Activated CD4-positive, alpha-beta T cell treated with anti-CD3 and anti-CD28 coated beads, Interleukin-2, amount 50 U/mL, for 24 hours (primary cell): Measurements from ENCODE around the gene STK17A.
"Not testable (repeated sequence)": the region's sequence is repeated elsewhere in the genome, so short reads cannot be mapped to it uniquely, and the experiment has no call there.

Source experiments
- DNase-seq, 2 donors: peaks; one replicate each; pipeline ENCODE4 v3.0.0-alpha.2; 2020; ENCODE audit warnings: low read depth in 1 of 2, low spot score in 1 of 2

Gene STK17A

GRCh38 chr7:43568529-43568928 is 14.4 kb upstream of the STK17A start:
- no peak for DNase-seq

- no peak for DNase-seq
Observed at GRCh38 chr7:43569424-43569823, 13.5 kb upstream of the STK17A start.

DNA sequence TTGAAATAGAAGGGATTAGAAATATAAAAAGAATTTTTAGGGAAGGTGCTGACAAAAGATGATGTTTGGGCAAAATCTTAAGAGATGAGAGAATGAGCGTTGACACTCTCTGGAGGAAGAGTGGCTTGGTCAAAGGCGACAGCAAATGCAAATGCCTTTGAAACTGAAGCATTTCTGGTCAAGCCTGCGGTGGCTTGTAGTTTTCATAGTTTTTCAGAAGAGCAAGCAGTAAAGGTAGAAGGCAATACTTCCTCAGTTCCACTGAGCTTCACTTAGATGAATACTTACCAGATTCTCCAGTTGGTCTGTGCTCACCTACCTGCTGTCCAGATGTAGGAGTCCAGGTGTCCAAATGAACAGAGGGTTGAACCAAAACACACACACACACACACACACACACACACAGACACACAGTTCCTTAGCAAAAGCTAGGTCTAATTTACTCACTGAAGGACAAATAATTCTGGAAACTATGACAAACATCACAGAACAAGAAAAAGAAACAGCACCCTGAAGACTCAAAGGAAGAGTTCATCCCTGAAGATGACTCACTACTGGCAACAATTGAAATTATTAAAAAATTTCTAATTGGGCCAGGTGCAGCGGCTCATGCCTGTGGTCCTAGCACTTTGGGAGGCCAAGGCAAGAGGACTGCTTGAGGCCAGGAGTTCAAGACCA is 12.1 kb upstream of the STK17A start:
- no peak for DNase-seq

GRCh38 chr7:43572516-43573049 is 10.3 kb upstream of the STK17A start:
- peak in 1 of 2 donors; percentile 29 for DNase-seq

GRCh38 chr7:43573832-43574231 is 9.1 kb upstream of the STK17A start:
- DNase-seq: not testable (repeated sequence)

- DNase-seq: no peak
Observed at GRCh38 chr7:43575506-43575905, 7.4 kb upstream of the STK17A start.

DNA sequence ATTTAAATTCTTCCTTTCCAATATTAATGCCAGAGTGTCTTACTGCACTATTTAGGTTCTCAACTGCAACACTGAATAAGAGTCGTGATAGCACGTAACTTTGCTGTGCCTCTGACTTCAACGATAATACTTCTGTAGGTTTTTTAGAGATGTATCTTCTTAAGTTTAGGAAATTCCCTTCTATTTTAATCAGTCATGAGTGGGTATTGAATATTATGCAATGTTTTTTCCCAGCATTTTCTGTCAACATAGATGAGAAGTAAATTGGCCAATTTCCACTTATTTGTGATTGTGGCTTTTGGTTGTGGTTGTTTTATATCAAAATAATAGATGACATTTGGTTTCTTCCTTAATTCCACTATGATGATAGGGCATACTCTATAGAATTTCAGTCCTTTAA is 6.7 kb upstream of the STK17A start:
- no peak for DNase-seq

- no peak for DNase-seq
Observed at GRCh38 chr7:43577485-43577951, 5.4 kb upstream of the STK17A start.

- DNase-seq: peak; percentile 40 to 43
Observed at GRCh38 chr7:43583424-43584194, 701 bp downstream of the STK17A start.

- DNase-seq: no peak
Observed at GRCh38 chr7:43584195-43584586, 1.3 kb downstream of the STK17A start.

DNA sequence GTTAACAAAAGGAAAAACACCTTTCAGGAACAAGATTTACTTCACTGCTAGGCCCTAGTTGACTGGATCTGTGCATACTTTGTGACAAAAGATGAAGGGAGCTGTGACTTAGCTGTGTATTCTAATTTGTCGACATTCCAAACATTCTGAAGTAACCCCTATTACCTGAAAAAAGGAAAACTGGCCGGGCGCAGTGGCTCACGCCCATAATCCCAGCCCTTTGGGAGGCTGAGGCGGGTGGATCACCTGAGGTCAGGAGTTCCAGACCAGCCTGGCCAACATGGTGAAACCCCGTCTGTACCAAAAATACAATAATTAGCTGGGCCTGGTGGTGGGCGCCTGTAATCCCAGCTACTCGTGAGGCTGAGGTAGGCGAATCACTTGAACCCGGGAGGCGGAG is 1.8 kb downstream of the STK17A start:
- DNase-seq: not testable (repeated sequence)

DNA sequence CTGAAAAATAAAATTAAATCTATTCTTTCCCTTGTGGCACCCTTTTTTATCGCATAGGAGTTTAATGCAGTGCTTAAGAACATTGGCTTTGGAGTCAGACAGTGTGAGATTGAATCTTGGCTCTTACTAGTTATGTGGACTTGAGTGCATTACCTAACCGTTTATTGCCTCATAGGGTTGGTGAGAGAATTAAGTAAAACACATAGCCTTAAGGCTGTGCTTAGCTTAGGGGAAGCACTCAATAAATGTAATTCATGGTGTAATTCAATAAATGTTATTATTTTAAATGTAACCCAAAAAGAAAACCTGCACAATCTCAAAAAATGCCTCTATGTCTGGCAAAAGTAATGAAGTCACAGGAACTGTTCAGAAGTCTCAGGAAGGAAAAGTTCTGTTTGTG is 2.7 kb downstream of the STK17A start:
- no peak for DNase-seq

GRCh38 chr7:43586251-43586900 is 3.5 kb downstream of the STK17A start:
- DNase-seq: no peak

- no peak for DNase-seq
Observed at GRCh38 chr7:43588477-43589132, 5.7 kb downstream of the STK17A start.

GRCh38 chr7:43589133-43589478 is 6.2 kb downstream of the STK17A start:
- no peak for DNase-seq

DNA sequence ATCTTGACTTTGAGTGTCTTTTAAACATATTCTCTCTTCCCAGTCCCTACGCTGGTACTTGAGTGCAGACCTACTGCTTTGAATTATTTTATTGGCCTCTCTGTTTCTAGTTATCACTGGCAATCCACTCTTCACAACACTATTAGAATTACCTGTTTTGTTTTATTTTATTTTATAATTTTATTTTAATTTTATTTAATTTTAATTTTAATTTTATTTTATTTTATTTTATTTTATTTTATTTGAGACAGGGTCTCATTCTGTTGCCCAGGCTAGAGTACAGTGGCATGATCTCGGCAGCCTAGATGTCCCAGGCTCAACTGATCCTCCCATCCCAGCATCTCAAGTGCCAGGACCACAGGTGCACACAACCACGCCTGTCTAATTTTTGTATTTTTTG is 6.8 kb downstream of the STK17A start:
- DNase-seq: no peak

DNA sequence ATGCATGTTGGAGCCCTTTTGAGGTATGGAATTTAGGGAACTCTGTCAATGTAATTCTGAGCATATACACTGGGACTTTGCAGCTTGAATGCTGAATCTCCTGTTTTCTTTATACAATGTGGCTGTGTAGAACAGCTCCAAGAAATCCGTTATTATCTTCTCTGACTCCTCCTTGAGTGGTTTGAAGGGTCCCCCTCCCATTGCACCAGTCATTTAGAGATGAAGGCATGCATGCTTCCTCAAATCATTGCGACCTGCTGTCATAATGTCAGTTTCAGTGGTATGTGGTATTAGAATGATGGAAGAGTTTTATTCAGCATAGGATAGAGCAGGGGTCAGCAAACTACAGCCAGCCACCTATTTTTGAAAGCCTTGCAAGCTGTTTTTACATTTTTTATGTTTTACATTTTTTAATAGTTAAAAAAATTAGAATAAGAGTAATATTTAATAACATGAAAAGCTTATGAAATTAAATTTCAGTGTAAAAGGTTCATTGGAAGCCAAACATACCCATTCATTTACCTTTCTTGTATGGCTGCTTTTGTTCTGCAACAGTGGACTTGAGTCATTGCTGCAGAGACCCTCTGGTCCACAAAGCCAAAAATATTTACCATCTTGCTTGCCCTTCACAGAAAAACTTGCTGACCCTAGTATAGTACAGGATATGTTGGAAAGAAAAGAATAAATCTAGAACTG is 8.1 kb downstream of the STK17A start:
- peak in 1 of 2 donors; percentile 39 for DNase-seq

GRCh38 chr7:43591558-43592180 is 8.8 kb downstream of the STK17A start:
- no peak for DNase-seq

DNA sequence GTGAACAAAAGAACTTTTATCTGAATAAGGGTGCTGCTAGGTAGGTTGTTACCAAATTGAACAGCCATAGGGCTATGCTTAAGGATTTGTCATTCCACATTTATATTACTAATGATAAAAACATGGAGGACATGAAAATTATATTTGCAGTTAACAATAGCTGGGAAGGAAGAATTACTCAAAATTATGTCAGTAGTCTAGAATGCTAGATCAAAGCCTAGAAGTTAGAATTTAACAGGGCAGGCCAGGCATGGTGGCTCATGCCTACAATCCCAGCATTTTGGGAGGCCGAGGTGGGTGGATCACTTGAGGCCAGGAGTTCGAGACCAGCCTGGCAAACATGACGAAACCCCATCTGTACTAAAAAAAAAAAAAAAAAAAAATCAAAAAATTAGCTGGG is 9.4 kb downstream of the STK17A start:
- no peak for DNase-seq

- no peak for DNase-seq
Observed at GRCh38 chr7:43593010-43593409, 10.1 kb downstream of the STK17A start.
